GM23338 (cell line): ENCODE data around the gene SREK1.

ENCODE experiments used
- CREB1 ChIP-seq: fragments of 250-450 bp; sonication (Bioruptor Pico); IDR thresholded peaks from 2 replicates; pipeline ENCODE4 v1.5.0; 2020; ENCODE audit warnings: low read depth, mild to moderate bottlenecking, moderate library complexity
- CTCF ChIP-seq, 2 experiments: fragments of 200-600 bp in 1 of 2; sonication (generic) in 1 of 2; conservative IDR thresholded peaks; 2 replicates each; pipeline versions ENCODE4 v1.5.1 to v1.6.1; 2016 to 2017; ENCODE audit warnings: antibody characterized with exemption in 2 of 2, low read depth in 2 of 2, mild to moderate bottlenecking in 2 of 2, moderate library complexity in 1 of 2
- ETS1 ChIP-seq: IDR thresholded peaks from 2 replicates; pipeline ENCODE4 v1.6.1; 2016; ENCODE audit warnings: antibody characterized with exemption
- EZH2 ChIP-seq: fragments of 200-600 bp; sonication (generic); IDR thresholded peaks from one replicate; pipeline ENCODE4 v1.8.0; 2017; ENCODE audit warnings: antibody characterized with exemption, mild to moderate bottlenecking, low read depth; ENCODE audit not compliant: unreplicated experiment
- POLR2AphosphoS5 ChIP-seq: IDR thresholded peaks from 2 replicates; pipeline ENCODE4 v1.6.1; 2016; ENCODE audit warnings: antibody characterized with exemption, low read depth
- ZNF114 ChIP-seq: fragments of 250-450 bp; sonication (Bioruptor Pico); IDR thresholded peaks from 2 replicates; pipeline ENCODE4 v1.5.0; 2020; ENCODE audit warnings: mild to moderate bottlenecking, moderate library complexity
- ZNF462 ChIP-seq: fragments of 250-450 bp; sonication (Bioruptor Pico); IDR thresholded peaks from 2 replicates; pipeline ENCODE4 v1.5.0; 2020; ENCODE audit warnings: mild to moderate bottlenecking, moderate library complexity
- TF ChIP-seq, protein P1 (sequence below): IDR thresholded peaks from one replicate; pipeline ENCODE4 v1.6.1; 2018; ENCODE audit warnings: antibody characterized with exemption; ENCODE audit not compliant: unreplicated experiment

DNA sequence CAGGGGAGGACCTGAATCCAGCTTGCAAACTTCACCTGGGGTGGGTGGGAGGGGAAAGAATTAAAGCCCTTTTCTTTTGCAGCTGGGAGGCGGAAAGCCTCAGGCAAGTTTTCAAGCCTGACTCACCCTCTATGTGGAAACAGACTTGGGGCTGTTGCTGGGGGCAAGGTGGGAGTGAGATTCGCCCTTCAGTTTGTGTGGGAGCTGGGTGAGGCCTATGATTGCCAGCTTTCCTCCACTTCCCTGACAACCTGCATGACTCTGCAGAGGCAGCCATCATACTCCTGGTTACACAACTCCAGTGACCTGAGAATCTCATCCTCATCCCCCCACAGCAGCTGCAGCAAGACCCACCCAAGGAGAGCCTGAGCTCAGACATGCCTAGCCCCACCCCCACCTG, 43.2 kb upstream of the SREK1 start:
- no peak for TF ChIP-seq POLR2AphosphoS5
- no peak for TF ChIP-seq ZNF462
- TF ChIP-seq EZH2 = no peak
- TF ChIP-seq CTCF (conservative IDR thresholded peaks at IDR 0.05; ENCODE audit: low read depth in 2 of 2) = no peak
- TF ChIP-seq, protein P1, sequence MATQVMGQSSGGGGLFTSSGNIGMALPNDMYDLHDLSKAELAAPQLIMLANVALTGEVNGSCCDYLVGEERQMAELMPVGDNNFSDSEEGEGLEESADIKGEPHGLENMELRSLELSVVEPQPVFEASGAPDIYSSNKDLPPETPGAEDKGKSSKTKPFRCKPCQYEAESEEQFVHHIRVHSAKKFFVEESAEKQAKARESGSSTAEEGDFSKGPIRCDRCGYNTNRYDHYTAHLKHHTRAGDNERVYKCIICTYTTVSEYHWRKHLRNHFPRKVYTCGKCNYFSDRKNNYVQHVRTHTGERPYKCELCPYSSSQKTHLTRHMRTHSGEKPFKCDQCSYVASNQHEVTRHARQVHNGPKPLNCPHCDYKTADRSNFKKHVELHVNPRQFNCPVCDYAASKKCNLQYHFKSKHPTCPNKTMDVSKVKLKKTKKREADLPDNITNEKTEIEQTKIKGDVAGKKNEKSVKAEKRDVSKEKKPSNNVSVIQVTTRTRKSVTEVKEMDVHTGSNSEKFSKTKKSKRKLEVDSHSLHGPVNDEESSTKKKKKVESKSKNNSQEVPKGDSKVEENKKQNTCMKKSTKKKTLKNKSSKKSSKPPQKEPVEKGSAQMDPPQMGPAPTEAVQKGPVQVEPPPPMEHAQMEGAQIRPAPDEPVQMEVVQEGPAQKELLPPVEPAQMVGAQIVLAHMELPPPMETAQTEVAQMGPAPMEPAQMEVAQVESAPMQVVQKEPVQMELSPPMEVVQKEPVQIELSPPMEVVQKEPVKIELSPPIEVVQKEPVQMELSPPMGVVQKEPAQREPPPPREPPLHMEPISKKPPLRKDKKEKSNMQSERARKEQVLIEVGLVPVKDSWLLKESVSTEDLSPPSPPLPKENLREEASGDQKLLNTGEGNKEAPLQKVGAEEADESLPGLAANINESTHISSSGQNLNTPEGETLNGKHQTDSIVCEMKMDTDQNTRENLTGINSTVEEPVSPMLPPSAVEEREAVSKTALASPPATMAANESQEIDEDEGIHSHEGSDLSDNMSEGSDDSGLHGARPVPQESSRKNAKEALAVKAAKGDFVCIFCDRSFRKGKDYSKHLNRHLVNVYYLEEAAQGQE = no peak
- no peak for TF ChIP-seq ZNF114 (CRISPR knock-in tag)
- TF ChIP-seq ETS1 = no peak
- no peak for TF ChIP-seq CREB1 (CRISPR knock-in tag)
